Left ventricle myocardium superior (tissue), 1 donor: ENCODE measurements around the gene LDHD. TPM values are rescaled to one million over a fixed set of nuclear protein-coding genes. Genes with fewer than 3 reads are reported as not detected.

ENCODE experiments used
- ATAC-seq: fragments of 200-7000 bp; cut with Tn5 transposase; one replicate; pipeline ENCODE4 v1.9.1; 2020; ENCODE audit warnings: mild to moderate bottlenecking, moderate library complexity
- DNase-seq: peaks from one replicate; pipeline ENCODE4 v3.0.0-alpha.2; 2020
- intact Hi-C: fragments of 100-400 bp; cut with micrococcal nuclease; formaldehyde crosslinking; loops from one replicate; pipeline ENCODE4 v1.11.0; 2022
- total RNA-seq: library from RNA; stranded (reverse); fragmentation: NEBNext Ultra II Directional; extraction: Animal tissue kit (Norgen Biotek cat#: 25700); gene quantifications from one replicate; pipeline ENCODE4 v1.2.1, GENCODE V29; 2021
- donor health status: DM: no; HTN: yes; CAD: no; lungs with severe emphysema.

Gene LDHD
- total RNA-seq, 1 donor from 2014 or later: 83.3 TPM

- DNase-seq: no peak
- intact Hi-C loops: no loop called here
- no peak for ATAC-seq
Observed at GRCh38 chr16:75116911-75117245, 298 bp upstream of the LDHD start.

GRCh38 chr16:75114946-75115825 is 1.4 kb downstream of the LDHD start:
- ATAC-seq (no peak), DNase-seq (no peak)
- intact Hi-C loops: no loop called here

DNA sequence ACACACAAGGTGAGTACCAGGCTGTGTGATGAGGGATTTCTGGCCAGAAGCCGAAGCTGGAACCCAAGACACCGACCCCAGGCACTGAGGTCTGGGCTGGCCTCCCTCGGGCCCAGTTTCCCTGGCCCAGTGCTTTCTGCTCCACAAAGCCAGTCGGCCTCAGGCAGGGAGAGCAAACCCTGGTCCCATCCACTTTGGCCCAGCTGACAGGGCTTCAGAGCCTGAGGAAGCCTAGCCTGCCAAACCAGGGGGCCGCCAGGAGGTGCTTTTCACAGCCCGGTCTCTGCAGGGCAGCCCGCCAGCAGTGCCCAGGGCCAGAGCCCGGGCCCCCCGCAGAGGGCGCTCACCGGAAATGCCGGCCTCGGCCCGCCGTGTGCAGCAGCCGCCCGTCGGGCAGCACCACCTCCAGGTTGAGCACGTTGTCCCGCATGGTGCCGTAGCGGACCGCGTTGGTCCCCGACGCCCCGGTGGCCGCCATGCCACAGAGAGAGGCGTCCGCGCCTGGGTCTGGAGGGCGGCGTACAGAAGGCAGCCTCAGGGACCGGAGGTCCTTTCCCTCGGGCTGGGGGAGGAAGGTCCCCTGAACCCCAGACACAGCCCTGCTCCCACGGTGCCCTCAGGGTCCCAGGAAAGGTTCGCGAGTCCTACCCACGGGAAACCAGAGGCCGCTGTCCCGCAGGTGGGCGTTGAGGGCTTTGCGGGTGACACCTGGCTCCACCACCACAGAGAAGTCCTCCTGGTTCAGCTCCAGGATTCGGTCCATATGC is 2.2 kb downstream of the LDHD start:
- intact Hi-C loops: no loop called here
- DNase-seq (peak; percentile 36), ATAC-seq (no peak)

- no peak for DNase-seq
- intact Hi-C loops: no loop called here
- no peak for ATAC-seq
Observed at GRCh38 chr16:75113541-75114121, 2.9 kb downstream of the LDHD start.

DNA sequence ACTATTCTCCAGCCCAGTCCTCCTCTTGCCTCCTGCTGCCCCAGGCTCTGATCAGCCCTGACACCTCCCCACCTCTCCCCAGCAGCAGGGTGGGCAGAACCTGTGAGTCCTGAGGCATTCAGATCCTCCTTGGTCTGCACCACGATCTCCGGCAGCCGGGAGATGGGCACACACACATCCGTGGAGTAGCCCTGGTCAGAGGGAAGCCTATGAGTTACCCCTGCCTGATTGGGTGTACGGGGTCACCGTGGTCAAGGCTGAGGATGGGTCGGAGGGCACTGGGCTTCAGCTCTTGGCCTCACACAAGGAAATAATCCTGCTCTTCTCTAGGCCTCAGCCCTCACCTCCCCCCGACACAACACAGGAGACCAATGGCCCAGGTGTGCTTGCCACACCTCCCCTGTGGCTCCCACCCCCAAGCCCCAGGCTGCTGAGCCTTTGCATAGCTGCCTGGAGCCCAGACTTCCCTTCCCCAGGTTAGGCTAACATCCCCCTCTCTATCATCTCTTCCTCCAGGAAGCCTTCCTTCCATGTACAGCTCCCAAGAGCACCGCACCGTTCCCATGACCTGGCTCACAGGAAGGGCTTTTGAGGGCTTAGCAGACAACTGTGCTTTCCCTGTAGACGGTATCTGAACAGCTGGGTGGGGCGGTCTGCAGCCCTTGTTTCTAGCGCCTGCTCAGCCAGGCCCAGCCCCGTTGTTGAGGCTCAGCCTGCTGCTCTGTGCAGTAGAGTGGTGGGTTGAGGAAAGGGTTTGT is 3.7 kb downstream of the LDHD start:
- no peak for DNase-seq
- intact Hi-C loops: no loop called here

GRCh38 chr16:75111961-75112733 is 4.4 kb downstream of the LDHD start:
- DNase-seq (peak; percentile 53), ATAC-seq (no peak)
- intact Hi-C loops: no loop called here

More for the DNA sequence above, 3.7 kb downstream of the LDHD start:
- no peak for ATAC-seq

DNA sequence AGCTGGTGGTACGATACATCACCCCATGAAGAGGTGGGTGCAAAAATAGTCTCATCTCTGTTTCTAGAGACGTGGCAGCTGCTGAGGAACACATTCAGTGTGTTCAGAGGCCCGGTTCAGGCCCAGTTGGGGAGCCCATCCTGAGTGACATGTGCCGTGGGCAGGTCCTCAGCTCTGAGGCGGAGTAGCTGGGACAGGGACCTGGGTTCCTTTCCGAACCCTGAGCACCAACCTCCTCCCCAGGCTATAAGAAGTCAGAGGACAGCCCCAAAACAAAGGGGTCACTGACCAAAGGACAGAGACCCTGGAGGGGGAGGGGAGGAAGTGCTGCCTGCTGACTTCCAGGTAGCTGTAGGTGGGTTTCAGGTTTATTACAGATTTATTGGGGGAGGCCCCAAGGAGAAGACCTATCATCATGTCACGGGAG is 5.1 kb downstream of the LDHD start:
- no peak for ATAC-seq

GRCh38 chr16:75110637-75111513 is 5.7 kb downstream of the LDHD start:
- DNase-seq (peak; percentile 92), ATAC-seq (peak; percentile 63)
- intact Hi-C loops: no loop called here

More for the DNA sequence above, 5.1 kb downstream of the LDHD start:
- DNase-seq: no peak
- intact Hi-C loops: no loop called here

DNA sequence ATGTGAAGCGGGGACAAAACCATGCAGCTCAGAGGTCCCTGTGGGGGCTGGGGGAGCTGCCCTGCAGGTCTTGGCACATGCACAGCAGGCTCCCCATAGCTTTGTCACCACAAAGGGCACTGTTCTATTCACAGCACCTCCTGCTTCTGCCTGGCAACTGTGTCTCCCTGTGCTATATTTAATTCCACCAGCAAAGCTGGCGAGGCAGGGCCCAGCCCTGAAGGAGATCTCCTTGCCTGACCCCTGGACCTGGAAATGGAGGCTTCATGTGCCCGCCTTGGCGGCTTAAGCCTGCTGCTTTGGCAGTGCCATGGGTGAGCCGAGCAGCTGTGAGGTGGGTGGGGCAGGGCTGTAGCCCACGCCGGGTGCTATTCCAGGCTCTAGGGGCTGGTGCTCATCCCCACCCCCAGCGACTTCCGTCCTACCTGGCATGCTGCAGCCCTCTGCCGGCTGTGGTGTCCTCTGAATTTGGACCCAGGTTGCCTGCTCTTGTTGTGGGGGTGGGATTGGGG is 6.8 kb downstream of the LDHD start:
- ATAC-seq: peak; percentile 71
- intact Hi-C loops: loop anchor here (5.0 kb wide), 1 partner anchor 107 kb away; no protein-coding TSS in a partner anchor
- peak; percentile 88 for DNase-seq

DNA sequence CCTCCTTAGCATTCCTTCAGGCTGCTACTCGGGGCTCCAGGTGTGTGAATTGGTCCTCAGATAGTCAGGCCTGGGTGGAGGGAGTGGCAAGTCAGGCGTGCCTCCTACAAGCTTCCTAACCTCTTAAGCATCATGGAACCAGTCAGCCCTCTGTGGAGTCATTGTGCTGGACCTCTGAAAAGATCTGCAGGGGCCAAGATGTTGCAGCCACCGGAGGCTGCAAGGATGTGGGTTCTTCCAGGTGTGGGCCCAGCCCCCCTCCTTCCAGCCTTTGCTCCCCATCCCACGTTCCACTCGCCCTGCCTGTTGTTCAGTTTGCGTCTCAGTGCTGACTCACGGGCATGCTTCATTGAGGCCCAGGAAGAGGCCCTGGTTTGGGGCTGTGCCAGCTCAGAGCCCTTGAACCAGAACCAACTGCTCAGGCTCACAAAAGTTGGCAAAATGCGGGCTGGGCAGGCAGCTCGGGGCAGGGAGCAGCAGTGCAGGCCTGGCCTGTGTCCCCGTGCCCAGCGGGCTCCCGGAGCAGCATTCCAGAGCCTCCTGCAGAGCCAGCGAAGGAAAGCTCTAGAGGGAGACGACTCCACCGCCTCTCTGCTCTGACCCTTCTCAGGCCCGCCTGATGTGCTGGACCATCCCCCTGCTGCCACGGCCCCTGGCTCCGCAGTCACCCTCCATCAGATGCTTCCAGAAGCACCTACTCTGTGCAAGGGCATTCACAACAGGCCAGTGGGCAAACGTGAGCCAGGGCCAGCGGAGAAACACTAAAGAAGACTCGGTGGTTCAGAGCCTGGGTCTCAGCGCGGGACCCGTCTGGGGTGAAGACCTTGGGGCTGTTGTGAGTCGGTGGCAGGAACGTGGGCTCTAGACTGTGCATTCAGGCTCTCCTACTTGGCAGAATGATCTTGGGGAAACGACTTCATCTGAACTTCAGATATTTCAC is 7.5 kb downstream of the LDHD start:
- DNase-seq: peak; percentile 92
- ATAC-seq: peak; percentile 54
- intact Hi-C loops: loop anchor here (5.0 kb wide), 1 partner anchor 107 kb away; no protein-coding TSS in a partner anchor

DNA sequence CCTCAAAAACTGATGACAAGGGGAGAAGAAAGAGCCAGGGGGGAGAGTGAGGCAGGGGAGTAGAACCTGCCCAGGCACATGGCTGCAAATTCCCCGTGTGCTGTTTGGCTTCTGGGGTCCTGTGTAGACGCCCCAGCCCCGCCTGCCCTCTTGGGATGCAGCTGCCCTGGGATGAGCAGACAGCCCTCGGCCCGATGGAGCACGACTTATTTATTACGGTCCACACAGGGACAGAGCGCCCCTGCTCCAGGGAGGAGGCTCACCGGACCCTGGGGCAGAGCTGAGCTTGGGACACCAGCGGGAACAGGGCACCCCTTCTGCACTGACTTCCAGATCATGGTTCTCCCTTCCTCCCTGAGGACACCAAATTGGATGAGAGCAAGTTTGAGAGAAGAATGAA is 9.1 kb downstream of the LDHD start:
- intact Hi-C loops: loop anchor here (5.0 kb wide), 1 partner anchor 105 kb away; no protein-coding TSS in a partner anchor

GRCh38 chr16:75106351-75107274 is 10.0 kb downstream of the LDHD start:
- DNase-seq (no peak), ATAC-seq (no peak)
- intact Hi-C loops: loop anchor here (5.0 kb wide), 1 partner anchor 104 kb away; no protein-coding TSS in a partner anchor

More for the DNA sequence above, 9.1 kb downstream of the LDHD start:
- DNase-seq (no peak), ATAC-seq (no peak)

GRCh38 chr16:75105306-75106061 is 11.1 kb downstream of the LDHD start:
- intact Hi-C loops: loop anchor here (5.0 kb wide), 1 partner anchor 103 kb away; no protein-coding TSS in a partner anchor
- ATAC-seq: peak; percentile 33
- DNase-seq: peak; percentile 73

GRCh38 chr16:75104836-75105235 is 11.7 kb downstream of the LDHD start:
- intact Hi-C loops: loop anchor here (5.0 kb wide), 1 partner anchor 103 kb away; no protein-coding TSS in a partner anchor
- no peak for ATAC-seq

More at GRCh38 chr16:75104836-75105235, 11.7 kb downstream of the LDHD start:
- DNase-seq: no peak
